HL-60 (cell line): ENCODE measurements around the gene KCNAB1.

ENCODE experiments used
- DNase-seq, 2 experiments: peaks; one replicate each; pipeline ENCODE4 v3.0.0-alpha.2; 2010 to 2020; ENCODE audit warnings: low read depth in 1 of 2, low spot score in 1 of 2
- H3K27ac ChIP-seq: fragments of 250-450 bp; sonication (Bioruptor Pico); replicated peaks from 2 replicates; pipeline ENCODE4 v1.5.1; 2020; ENCODE audit warnings: mild to moderate bottlenecking, moderate library complexity
- H3K27me3 ChIP-seq: fragments of 250-450 bp; sonication (Bioruptor Pico); 2 replicates; pipeline ENCODE4 v1.5.1; 2021; ENCODE audit warnings: mild to moderate bottlenecking, moderate library complexity; ENCODE audit not compliant: insufficient read depth, poor library complexity, severe bottlenecking
- H3K4me3 ChIP-seq: replicated peaks from 2 replicates; pipeline ENCODE4 v1.5.1; 2011; ENCODE audit warnings: mild to moderate bottlenecking, control low read depth, low read length; ENCODE audit not compliant: insufficient read depth
- CTCF ChIP-seq: IDR thresholded peaks from one replicate; pipeline ENCODE4 v1.5.1; 2011; ENCODE audit warnings: low read length, control low read depth, inconsistent platforms; ENCODE audit not compliant: insufficient read depth
- GABPA ChIP-seq: IDR thresholded peaks from 2 replicates; pipeline ENCODE4 v1.6.1; 2012; ENCODE audit warnings: low read depth
- POLR2AphosphoS5 ChIP-seq: IDR thresholded peaks from 2 replicates; pipeline ENCODE4 v1.6.1; 2012; ENCODE audit warnings: low read depth
- REST ChIP-seq: IDR thresholded peaks from 2 replicates; pipeline ENCODE4 v1.6.1; 2012; ENCODE audit warnings: low read depth; ENCODE audit not compliant: insufficient replicate concordance
- SPI1 ChIP-seq: IDR thresholded peaks from 2 replicates; pipeline ENCODE4 v1.6.1; 2012; ENCODE audit warnings: low read depth, mild to moderate bottlenecking, borderline replicate concordance

KCNAB1 gene

GRCh38 chr3:156535798-156536197 lies 415.4 kb downstream of the KCNAB1 start:
- no peak overlapping the region for H3K27ac ChIP-seq

GRCh38 chr3:156536524-156537316 lies 416.3 kb downstream of the KCNAB1 start:
- Histone ChIP-seq H3K27ac (no peak overlapping the region), H3K4me3 (no peak overlapping the region), H3K27me3 (no peaks in the 10 kb centered on the region)
- DNase-seq = no peak
- TF ChIP-seq GABPA = no peak
- TF ChIP-seq REST = no peak
- TF ChIP-seq POLR2AphosphoS5 = 0 out of 2 replicates have a peak, but pooled peaks have one; percentile 37

More at GRCh38 chr3:156535798-156536197, 415.4 kb downstream of the KCNAB1 start:
- no peak overlapping the region for H3K4me3 ChIP-seq
- TF ChIP-seq CTCF (no peak), REST (no peak), SPI1 (no peak), GABPA (no peak), POLR2AphosphoS5 (no peak; the same call in 1 of the 2 replicates)
- no peak for DNase-seq
- no peaks in the 10 kb centered on the region for H3K27me3 ChIP-seq

- TF ChIP-seq CTCF (no peak), GABPA (no peak), POLR2AphosphoS5 (no peak), SPI1 (no peak), REST (no peak)
- H3K27ac ChIP-seq = no peak overlapping the region
- no peaks in the 10 kb centered on the region for H3K27me3 ChIP-seq
- H3K4me3 ChIP-seq = no peak overlapping the region
- DNase-seq = no peak
These were observed 418.7 kb downstream of the KCNAB1 start for GRCh38 chr3:156539051-156539450.
